OCI-LY1 (cell line): ENCODE measurements around the gene SLC14A1.

ENCODE experiments used
- H2AFZ ChIP-seq: fragments of 200-600 bp; sonication (generic), shearing (Covaris generic); 2 replicates; pipeline ENCODE4 v1.6.0; 2014; ENCODE audit warnings: antibody characterized with exemption, mild to moderate bottlenecking, low read length
- H3F3A ChIP-seq: fragments of 200-600 bp; sonication (generic), shearing (Covaris generic); 2 replicates; pipeline ENCODE4 v1.6.0; 2014; ENCODE audit warnings: mild to moderate bottlenecking, antibody characterized with exemption, low read length, moderate library complexity; ENCODE audit not compliant: insufficient read depth
- H3K27ac ChIP-seq: fragments of 200-600 bp; sonication (generic); 2 replicates; pipeline ENCODE4 v1.5.1; 2014; ENCODE audit warnings: low read length, mixed run types, mild to moderate bottlenecking, low read depth; ENCODE audit not compliant: poor library complexity, severe bottlenecking
- H3K27me3 ChIP-seq: fragments of 200-600 bp; sonication (generic); 2 replicates; pipeline ENCODE4 v1.6.0; 2014; ENCODE audit warnings: antibody characterized with exemption, mild to moderate bottlenecking, low read length, moderate library complexity; ENCODE audit not compliant: insufficient read depth
- H3K36me3 ChIP-seq: fragments of 200-600 bp; sonication (generic); 2 replicates; pipeline ENCODE4 v1.6.1; 2014; ENCODE audit warnings: mild to moderate bottlenecking, antibody characterized with exemption, low read length, moderate library complexity, mixed read lengths; ENCODE audit not compliant: insufficient read depth
- H3K4me1 ChIP-seq: fragments of 200-600 bp; sonication (generic); 2 replicates; pipeline ENCODE4 v1.5.1; 2014; ENCODE audit warnings: mild to moderate bottlenecking, low read length, moderate library complexity; ENCODE audit not compliant: insufficient read depth, severe bottlenecking
- H3K4me2 ChIP-seq: fragments of 200-600 bp; sonication (generic), shearing (Covaris generic); 2 replicates; pipeline ENCODE4 v1.6.1; 2014; ENCODE audit warnings: low read length
- H3K4me3 ChIP-seq: fragments of 200-600 bp; sonication (generic); 2 replicates; pipeline ENCODE4 v1.5.1; 2014; ENCODE audit warnings: low read length, low read depth, mild to moderate bottlenecking, mixed read lengths; ENCODE audit not compliant: poor library complexity, severe bottlenecking
- H3K79me2 ChIP-seq: fragments of 200-600 bp; shearing (Covaris generic); 2 replicates; pipeline ENCODE4 v1.6.1; 2016; ENCODE audit warnings: mixed run types, low read length, mixed read lengths; ENCODE audit not compliant: insufficient read depth
- H3K9ac ChIP-seq: fragments of 200-600 bp; sonication (generic), shearing (Covaris generic); 2 replicates; pipeline ENCODE4 v1.6.1; 2014; ENCODE audit warnings: mild to moderate bottlenecking, low read length, mixed read lengths
- H3K9me2 ChIP-seq: fragments of 200-600 bp; sonication (generic), shearing (Covaris generic); 2 replicates; pipeline ENCODE4 v1.6.1; 2014; ENCODE audit warnings: low read depth, mild to moderate bottlenecking, low read length, mixed read lengths
- H3K9me3 ChIP-seq: fragments of 200-600 bp; shearing (Covaris generic); 2 replicates; pipeline ENCODE4 v1.6.1; 2014; ENCODE audit warnings: low read length, mixed read lengths
- H4K20me1 ChIP-seq: fragments of 200-600 bp; sonication (generic), shearing (Covaris generic); 2 replicates; pipeline ENCODE4 v1.6.0; 2016; ENCODE audit warnings: mild to moderate bottlenecking, low read length; ENCODE audit not compliant: insufficient read depth
- CTCF ChIP-seq: fragments of 200-600 bp; sonication (generic), shearing (Covaris generic); IDR thresholded peaks from 2 replicates; pipeline ENCODE4 v1.5.1; 2017; ENCODE audit warnings: mild to moderate bottlenecking, antibody characterized with exemption, low read length, moderate library complexity, mixed read lengths
- EZH2 ChIP-seq: fragments of 200-600 bp; sonication (generic), shearing (Covaris generic); IDR thresholded peaks from 2 replicates; pipeline ENCODE4 v1.8.0; 2017; ENCODE audit warnings: borderline replicate concordance, mixed run types, mild to moderate bottlenecking, antibody characterized with exemption, low read length, moderate library complexity, mixed read lengths

Gene SLC14A1

GRCh38 chr18:45724601-45725000, 620 bp downstream of the SLC14A1 start:
- H3K9me2 ChIP-seq: no peaks in the 10 kb centered on the region
- H2AFZ ChIP-seq: no peak overlapping the region
- no peak for TF ChIP-seq EZH2
- no peak for TF ChIP-seq CTCF
- H3K27ac ChIP-seq: no peak overlapping the region
- H4K20me1 ChIP-seq: no peaks in the 10 kb centered on the region
- H3F3A ChIP-seq: no peaks in the 10 kb centered on the region
- no peaks in the 10 kb centered on the region for H3K9me3 ChIP-seq
- H3K4me1 ChIP-seq: no peaks in the 10 kb centered on the region
- H3K79me2 ChIP-seq: no peaks in the 10 kb centered on the region
- no peak overlapping the region for H3K9ac ChIP-seq
- no peaks in the 10 kb centered on the region for H3K36me3 ChIP-seq
- no peak overlapping the region for H3K4me2 ChIP-seq
- no peaks in the 10 kb centered on the region for H3K27me3 ChIP-seq
- H3K4me3 ChIP-seq: no peak overlapping the region

- H2AFZ ChIP-seq: no peak overlapping the region
- no peaks in the 10 kb centered on the region for H3K27me3 ChIP-seq
- TF ChIP-seq EZH2 (no peak), CTCF (no peak)
- H3F3A ChIP-seq: no peaks in the 10 kb centered on the region
- H3K36me3 ChIP-seq: no peaks in the 10 kb centered on the region
- H3K9ac ChIP-seq: no peak overlapping the region
- H3K27ac ChIP-seq: no peak overlapping the region
- H3K4me3 ChIP-seq: no peak overlapping the region
- H4K20me1 ChIP-seq: no peaks in the 10 kb centered on the region
- H3K4me2 ChIP-seq: no peak overlapping the region
- H3K9me2 ChIP-seq: no peaks in the 10 kb centered on the region
- no peaks in the 10 kb centered on the region for H3K4me1 ChIP-seq
- H3K79me2 ChIP-seq: no peaks in the 10 kb centered on the region
- no peaks in the 10 kb centered on the region for H3K9me3 ChIP-seq
Measured at GRCh38 chr18:45725336-45725735, 1.4 kb downstream of the SLC14A1 start.

GRCh38 chr18:45726603-45727002, 2.6 kb downstream of the SLC14A1 start:
- H3K9me3 ChIP-seq: no peaks in the 10 kb centered on the region
- H2AFZ ChIP-seq: no peak overlapping the region
- H3K27ac ChIP-seq: no peak overlapping the region
- TF ChIP-seq CTCF: no peak
- TF ChIP-seq EZH2: no peak
- no peak overlapping the region for H3K4me2 ChIP-seq
- H3K79me2 ChIP-seq: no peaks in the 10 kb centered on the region
- H3K9me2 ChIP-seq: no peaks in the 10 kb centered on the region
- no peaks in the 10 kb centered on the region for H3F3A ChIP-seq
- H3K4me3 ChIP-seq: no peak overlapping the region
- no peaks in the 10 kb centered on the region for H4K20me1 ChIP-seq
- H3K36me3 ChIP-seq: no peaks in the 10 kb centered on the region
- no peaks in the 10 kb centered on the region for H3K27me3 ChIP-seq
- H3K9ac ChIP-seq: no peak overlapping the region
- no peaks in the 10 kb centered on the region for H3K4me1 ChIP-seq
